Vagina (tissue), 2 donors: ENCODE data around the gene THRAP3.

ENCODE experiments used
- CTCF ChIP-seq, 3 experiments: fragments of 450-650 bp in 2 of 3; fragments of 200-600 bp in 1 of 3; sonication (generic) in 1 of 3; IDR thresholded peaks; one replicate each; pipeline ENCODE4 v1.5.1; 2017 to 2019; ENCODE audit warnings: antibody characterized with exemption in 3 of 3, mild to moderate bottlenecking in 2 of 3, moderate library complexity in 2 of 3
- POLR2A ChIP-seq, 2 donors: fragments of 450-650 bp; IDR thresholded peaks; one replicate each; pipeline ENCODE4 v1.6.1; 2017; ENCODE audit warnings: antibody characterized with exemption in 2 of 2, mild to moderate bottlenecking in 2 of 2, moderate library complexity in 2 of 2
- POLR2AphosphoS5 ChIP-seq, 2 donors: sonication (generic); formaldehyde crosslinking; IDR thresholded peaks; one replicate each; pipeline ENCODE4 v1.9.0; 2017; ENCODE audit warnings: antibody characterized with exemption in 2 of 2, mild to moderate bottlenecking in 2 of 2, low read depth in 1 of 2; ENCODE audit not compliant: insufficient read depth in 1 of 2

GRCh38 chr1:36345353-36345752 is 121.1 kb downstream of the THRAP3 start:
- no peak for TF ChIP-seq POLR2A (IDR thresholded peaks at IDR 0.05)
- TF ChIP-seq CTCF (IDR thresholded peaks at IDR 0.05), result no peak
- no peak for TF ChIP-seq POLR2AphosphoS5 (IDR thresholded peaks at IDR 0.05; ENCODE audit: insufficient read depth in 1 of 2, low read depth in 1 of 2)
